Limb (tissue), 2 donors: ENCODE results near the gene REXO5.

ENCODE experiments used
- DNase-seq, 2 donors: peaks; one replicate each; pipeline ENCODE4 v3.0.0-alpha.2; 2016; ENCODE audit errors: extremely low spot score in 2 of 2

The REXO5 gene

DNA sequence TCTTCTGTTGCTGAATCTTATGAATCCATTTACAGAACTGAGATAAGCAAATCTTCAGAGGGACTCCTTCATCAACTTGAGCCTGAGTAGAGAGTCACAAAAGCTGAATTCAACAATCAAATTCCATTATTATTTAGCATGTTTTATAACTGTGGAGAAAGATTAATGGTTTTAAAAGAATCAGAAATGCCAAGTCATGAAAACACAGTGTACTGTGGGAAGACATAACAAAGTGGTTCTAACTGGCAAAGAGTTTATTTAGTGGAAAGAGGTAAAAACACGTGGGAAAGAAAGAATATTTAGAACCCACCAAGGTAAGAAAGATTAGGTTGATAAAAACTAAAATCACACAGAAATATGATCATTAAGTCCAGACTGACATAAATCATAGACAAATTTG, 5.0 kb upstream of the REXO5 start:
- no peak for DNase-seq

DNA sequence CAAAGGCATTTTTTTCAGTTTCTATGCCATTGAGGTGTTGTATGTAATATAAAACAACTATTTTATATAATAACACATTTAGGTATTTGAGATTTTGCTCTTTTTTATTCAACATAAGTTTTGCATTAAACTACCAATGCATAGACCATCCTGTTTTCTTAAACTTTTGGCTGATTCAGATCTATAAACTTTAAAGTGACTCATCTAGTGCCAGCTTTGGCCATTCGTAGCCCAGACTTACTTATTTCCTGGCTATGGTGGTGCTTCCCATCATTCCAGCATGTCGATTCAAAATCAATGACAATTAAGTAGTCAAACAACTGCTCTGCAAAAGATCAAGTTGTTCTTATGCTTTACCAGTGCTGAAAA, 3.2 kb upstream of the REXO5 start:
- DNase-seq: no peak

DNA sequence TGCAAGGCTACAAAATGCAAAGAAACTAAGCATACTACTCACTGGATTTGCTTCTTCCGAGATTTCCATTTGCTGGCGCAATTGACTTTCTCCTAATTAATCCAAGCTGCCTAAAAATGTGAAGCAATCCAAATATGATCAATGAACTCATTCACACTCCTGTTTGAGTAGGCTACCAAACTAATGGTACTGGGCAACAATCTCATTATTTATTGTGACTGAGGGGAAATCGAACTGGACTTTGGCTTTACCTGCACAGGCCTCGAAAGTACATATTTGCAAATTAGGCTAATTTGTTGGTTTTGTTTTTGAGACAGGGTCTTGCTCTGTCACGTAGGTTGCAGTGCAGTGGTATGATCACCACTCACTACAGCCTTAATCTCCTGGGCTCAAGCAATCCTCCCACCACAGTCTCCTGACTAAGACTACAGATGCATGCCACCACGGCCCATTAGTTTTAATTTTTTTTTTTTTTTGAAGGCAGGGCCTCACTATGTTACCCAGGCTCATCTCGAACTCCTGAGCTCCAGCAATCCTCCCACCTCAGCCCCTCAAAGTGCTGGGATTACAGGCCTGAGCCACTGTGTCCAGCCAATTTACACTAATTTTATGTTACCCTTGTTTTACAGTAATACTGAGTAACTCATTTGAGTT, 2.6 kb upstream of the REXO5 start:
- DNase-seq: no peak

DNA sequence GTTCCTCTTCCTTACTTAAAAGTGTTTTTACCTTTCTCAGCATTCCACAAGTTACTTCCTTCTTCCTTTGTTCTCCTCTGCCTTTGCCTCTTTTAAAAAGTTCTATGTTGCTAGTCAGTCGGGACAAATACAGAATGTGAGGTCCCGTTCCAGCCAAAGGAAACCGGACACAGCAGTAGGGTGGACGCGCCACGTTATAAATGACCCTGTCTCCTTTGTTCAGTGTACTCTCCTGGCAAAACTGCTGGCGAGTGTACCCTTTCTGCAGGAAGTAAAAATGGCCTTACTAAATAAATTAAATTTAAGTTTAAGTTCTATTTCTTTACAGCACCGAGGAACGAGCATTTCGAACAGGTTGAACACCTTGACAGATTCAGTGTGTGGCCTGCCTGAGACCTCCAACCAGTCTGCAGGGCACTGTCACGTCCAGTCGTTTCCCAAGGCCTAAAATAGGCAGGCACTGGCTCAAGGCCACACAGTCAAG, 601 bp upstream of the REXO5 start:
- peak in 1 of 2 donors; percentile 2 for DNase-seq

DNA sequence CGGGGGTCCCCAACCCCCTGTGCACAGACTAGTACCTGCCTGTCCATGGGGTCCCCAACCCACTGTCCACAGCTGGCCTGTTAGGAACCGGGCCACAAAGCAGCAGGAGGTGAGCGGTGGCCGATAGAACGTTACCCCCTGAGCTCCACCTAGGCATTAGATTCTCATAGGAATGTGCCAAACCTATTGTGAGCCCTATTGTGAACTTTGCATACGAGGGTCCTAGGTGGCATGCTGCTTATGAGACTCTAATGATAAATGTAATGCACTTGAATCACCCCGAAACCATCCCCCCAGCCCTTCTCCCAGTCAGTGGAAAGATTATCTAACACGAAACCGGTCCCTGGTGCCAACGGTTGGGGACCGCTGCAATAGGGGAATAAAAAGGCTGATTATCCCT, 1.5 kb downstream of the REXO5 start:
- DNase-seq: no peak

DNA sequence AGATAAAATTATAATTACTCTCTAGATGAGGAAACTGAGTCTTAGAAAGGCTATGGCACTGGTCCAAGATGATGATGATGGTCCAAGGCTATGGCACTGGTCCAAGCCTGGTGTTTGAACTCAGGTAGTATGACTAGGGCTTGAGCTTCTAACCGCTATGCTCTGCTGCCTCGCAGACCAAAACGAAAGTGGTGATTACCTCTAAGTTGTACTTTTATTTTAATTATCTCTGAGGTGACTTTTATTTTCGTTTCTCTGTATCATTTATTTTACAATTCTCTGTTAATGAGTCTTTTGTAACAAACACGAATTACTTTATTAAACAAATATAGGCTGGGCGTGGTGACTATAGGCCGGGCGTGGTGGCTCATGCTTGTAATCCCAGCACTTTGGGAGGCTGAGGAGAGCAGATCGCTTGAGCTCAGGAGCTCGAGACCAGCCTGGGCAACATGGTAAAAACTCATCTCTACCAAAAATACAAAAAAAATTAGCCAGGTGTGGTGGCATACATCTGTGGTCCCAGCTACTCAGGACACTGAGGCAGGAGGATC, 5.6 kb downstream of the REXO5 start:
- no peak for DNase-seq

DNA sequence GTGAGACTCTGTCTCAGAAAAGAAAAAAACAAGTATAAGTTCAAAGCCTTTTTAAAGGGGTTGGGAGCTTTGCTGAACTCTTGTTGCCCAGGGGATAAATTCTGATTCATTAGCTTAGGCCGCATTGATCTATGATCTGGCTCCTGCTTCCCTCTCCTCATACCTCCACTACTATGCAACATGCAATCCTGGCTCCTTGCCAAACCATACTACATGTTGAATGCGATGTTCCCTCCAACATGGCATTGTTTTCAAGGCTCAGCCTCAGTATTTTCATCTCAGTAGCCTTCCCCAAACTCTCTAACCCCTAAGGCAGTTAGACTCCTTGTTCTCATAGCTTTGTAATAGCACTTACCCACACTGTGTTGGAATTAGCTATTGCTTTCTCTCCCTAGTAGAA, 6.2 kb downstream of the REXO5 start:
- no peak for DNase-seq

GRCh38 chr16:20814784-20815183, 8.5 kb downstream of the REXO5 start:
- DNase-seq: no peak

GRCh38 chr16:20818929-20819585, 12.7 kb downstream of the REXO5 start:
- no peak for DNase-seq

GRCh38 chr16:20821682-20822081, 15.4 kb downstream of the REXO5 start:
- no peak for DNase-seq

DNA sequence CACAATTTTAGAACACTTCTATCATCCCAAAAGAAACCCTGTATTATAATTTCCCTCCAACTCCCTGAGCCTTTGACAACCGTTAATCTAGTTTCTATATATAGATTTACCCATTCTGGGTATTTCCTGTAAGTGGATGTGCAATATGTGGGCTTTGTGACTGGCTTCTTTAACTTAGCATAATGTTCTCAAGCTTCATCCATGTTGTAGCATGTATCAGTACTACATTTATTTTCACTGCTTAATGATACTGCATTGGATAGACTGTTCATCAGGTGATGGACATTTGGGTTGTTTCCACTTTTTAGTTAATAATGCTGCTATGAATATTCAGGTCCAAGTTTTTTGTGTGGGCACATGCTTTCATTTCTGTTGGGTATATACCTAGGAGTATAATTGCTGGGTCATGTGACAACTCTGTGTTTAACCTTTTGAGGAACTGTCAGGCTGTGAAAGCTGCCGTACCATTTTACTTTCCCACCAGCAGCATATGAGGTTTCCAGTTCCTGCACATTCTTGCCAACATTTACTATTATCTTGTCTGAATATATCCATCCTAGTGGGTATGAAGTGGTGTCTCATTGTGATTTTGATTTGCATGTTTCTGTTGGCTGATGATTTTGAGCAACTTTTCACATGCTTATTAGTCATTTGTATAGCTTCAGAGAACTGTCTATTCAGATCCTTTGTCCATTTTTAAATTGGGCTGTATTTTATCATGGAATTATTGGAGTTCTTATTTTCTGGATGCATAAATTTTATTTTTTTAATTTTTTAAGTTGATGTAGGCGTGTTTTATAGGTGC, 16.4 kb downstream of the REXO5 start:
- no peak for DNase-seq

DNA sequence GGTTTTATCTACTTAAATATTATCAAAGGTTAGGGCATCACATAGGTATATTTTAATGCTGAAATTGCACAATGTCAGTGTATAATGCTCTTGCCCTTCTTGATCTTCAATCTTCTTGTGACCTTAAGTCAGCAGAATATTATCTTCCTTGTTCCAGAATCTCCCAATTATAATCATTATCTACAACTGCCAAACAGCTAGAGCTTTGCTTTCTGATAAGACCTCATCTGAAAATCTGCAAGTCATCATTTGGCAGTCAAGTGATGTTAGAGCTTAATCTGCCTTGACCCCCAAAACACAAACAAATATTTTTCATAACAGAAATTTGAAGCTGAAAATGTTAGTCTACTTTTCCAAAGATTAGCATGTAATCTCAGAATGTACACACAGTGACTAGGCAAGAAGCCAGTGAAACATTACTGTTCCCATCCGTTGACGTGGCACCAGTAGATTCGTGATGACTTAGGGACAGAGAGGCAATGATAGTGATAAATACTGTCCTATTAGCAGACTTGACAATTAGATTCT, 19.8 kb downstream of the REXO5 start:
- DNase-seq: no peak

GRCh38 chr16:20829536-20829935, 23.2 kb downstream of the REXO5 start:
- DNase-seq: no peak

DNA sequence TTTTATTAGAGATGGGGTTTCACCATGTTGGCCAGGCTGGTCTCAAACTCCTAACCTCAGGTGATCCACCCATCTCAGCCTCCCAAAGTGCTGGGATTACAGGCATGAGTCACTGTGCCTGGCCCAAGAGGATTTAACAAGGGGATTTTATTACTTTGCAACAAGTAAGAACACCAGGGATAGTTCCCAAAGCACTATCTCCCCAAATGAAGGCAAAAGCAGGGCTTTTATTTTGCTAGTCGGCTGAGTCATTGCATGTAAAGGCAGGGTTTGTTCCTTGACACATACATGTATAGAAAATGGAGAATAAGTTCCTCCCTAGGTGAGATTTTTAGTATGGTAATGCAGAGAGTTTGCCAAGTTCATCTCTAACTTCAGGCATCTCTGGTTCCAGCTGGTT, 24.0 kb downstream of the REXO5 start:
- DNase-seq: no peak

DNA sequence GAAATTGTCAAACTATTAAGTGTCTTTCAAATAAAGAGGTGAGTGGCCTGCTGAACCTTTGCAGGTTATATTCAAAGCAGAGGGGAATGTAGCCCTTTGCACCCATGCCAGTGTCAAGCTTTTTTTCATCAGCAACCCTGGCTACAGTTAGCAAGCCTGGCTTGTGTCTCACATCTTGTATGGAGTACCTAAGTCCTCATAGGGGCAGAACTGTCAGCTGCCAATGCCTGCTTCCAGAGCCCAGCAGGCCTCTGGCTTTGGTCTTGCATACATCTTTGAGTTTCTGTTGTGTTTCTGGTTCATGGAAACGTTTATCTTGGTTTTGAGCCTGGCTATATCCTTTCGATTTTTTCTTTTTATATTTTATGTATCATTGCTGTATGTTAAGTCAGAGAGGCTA, 26.8 kb downstream of the REXO5 start:
- DNase-seq: no peak

- DNase-seq: no peak
Observed at GRCh38 chr16:20838240-20838639, 31.9 kb downstream of the REXO5 start.

- no peak for DNase-seq
Observed at GRCh38 chr16:20839504-20839903, 33.2 kb downstream of the REXO5 start.

DNA sequence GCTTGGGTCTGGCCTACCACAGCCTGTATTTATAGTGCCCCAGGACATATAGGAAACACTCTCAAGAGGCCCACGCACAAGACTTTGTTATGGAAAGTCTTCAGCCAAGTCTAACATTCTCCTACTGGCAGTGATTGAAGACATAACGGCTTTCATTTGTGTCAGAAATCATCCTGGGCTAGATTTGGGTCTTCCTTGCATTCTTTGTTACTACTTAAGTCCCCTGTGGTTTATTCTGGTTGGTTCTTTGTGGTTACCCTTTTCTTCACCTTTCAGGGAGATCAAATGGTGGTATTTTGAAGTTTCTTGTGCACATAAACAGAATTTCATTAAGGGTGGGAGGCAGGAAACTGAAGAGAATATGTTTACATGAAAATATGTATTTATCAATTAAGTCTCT, 37.7 kb downstream of the REXO5 start:
- DNase-seq: no peak

GRCh38 chr16:20844588-20844987, 38.3 kb downstream of the REXO5 start:
- no peak for DNase-seq

- DNase-seq: no peak
Observed at GRCh38 chr16:20846030-20846429, 39.7 kb downstream of the REXO5 start.

- DNase-seq: no peak
Observed at GRCh38 chr16:20846551-20846950, 40.2 kb downstream of the REXO5 start.

- no peak for DNase-seq
Observed at GRCh38 chr16:20847550-20847949, 41.2 kb downstream of the REXO5 start.
